HL-60 (cell line): Measurements from ENCODE around the gene CTPS2.

ENCODE experiments used
- CTCF ChIP-seq: IDR thresholded peaks from one replicate; pipeline ENCODE4 v1.5.1; 2011; ENCODE audit warnings: low read length, control low read depth, inconsistent platforms; ENCODE audit not compliant: insufficient read depth
- GABPA ChIP-seq: IDR thresholded peaks from 2 replicates; pipeline ENCODE4 v1.6.1; 2012; ENCODE audit warnings: low read depth
- POLR2AphosphoS5 ChIP-seq: IDR thresholded peaks from 2 replicates; pipeline ENCODE4 v1.6.1; 2012; ENCODE audit warnings: low read depth
- REST ChIP-seq: IDR thresholded peaks from 2 replicates; pipeline ENCODE4 v1.6.1; 2012; ENCODE audit warnings: low read depth; ENCODE audit not compliant: insufficient replicate concordance
- SPI1 ChIP-seq: IDR thresholded peaks from 2 replicates; pipeline ENCODE4 v1.6.1; 2012; ENCODE audit warnings: low read depth, mild to moderate bottlenecking, borderline replicate concordance

- TF ChIP-seq POLR2AphosphoS5, result no peak
- TF ChIP-seq CTCF, result no peak
- no peak for TF ChIP-seq SPI1
- no peak for TF ChIP-seq REST
- TF ChIP-seq GABPA, result no peak
These were observed 1.2 kb downstream of the CTPS2 start for GRCh38 chrX:16711219-16711811.
